Stomach (tissue), 9 donors: ENCODE data around the gene TRAM2. TPM values are rescaled to one million over a fixed set of nuclear protein-coding genes. Genes with fewer than 3 reads are reported as not detected.

Experiments used
- DNase-seq, 2 donors: peaks; one replicate each; pipeline versions ENCODE4 v3.0.0 to v3.0.0-alpha.2; 2013 to 2019
- H3K27ac ChIP-seq, 5 donors: fragments of 200-600 bp in 4 of 5; sonication (generic) in 4 of 5; one replicate each; pipeline ENCODE4 v1.5.1; 2013 to 2019; ENCODE audit warnings: mild to moderate bottlenecking in 1 of 5, moderate library complexity in 1 of 5
- H3K27me3 ChIP-seq, 3 donors: fragments of 200-600 bp; sonication (generic); one replicate each; pipeline ENCODE4 v1.5.1; 2017 to 2019; ENCODE audit warnings: mixed run types in 1 of 3
- H3K36me3 ChIP-seq, 4 donors: fragments of 200-600 bp; sonication (generic); 1 replicate in 3 of 4; 2 replicates in 1 of 4; pipeline ENCODE4 v1.5.1; 2016 to 2019
- H3K4me1 ChIP-seq, 4 donors: fragments of 200-600 bp; sonication (generic); one replicate each; pipeline ENCODE4 v1.5.1; 2016 to 2019
- H3K4me3 ChIP-seq, 4 donors: fragments of 200-600 bp; sonication (generic) in 3 of 4; one replicate each; pipeline ENCODE4 v1.5.1; 2016 to 2019; ENCODE audit warnings: mild to moderate bottlenecking in 1 of 4
- H3K9me3 ChIP-seq, 4 donors: fragments of 200-600 bp; sonication (generic); one replicate each; pipeline ENCODE4 v1.5.1; 2016 to 2019
- EP300 ChIP-seq: sonication (generic); formaldehyde crosslinking; IDR thresholded peaks from one replicate; pipeline ENCODE4 v1.6.1; 2017; ENCODE audit warnings: antibody characterized with exemption
- POLR2A ChIP-seq, 4 donors: fragments of 450-650 bp; IDR thresholded peaks; one replicate each; pipeline ENCODE4 v1.6.1; 2016; ENCODE audit warnings: antibody characterized with exemption in 4 of 4, control low read depth in 2 of 4, mild to moderate bottlenecking in 1 of 4, moderate library complexity in 1 of 4
- POLR2AphosphoS5 ChIP-seq, 3 donors: sonication (generic); formaldehyde crosslinking; IDR thresholded peaks; one replicate each; pipeline ENCODE4 v1.6.1; 2016; ENCODE audit warnings: antibody characterized with exemption in 3 of 3
- WGBS, 5 donors: extraction: QIAGEN DNeasy Blood & Tissue Kit in 3 of 5; methylation state at CpG; one replicate each; pipeline versions ENCODE4 v1.1.5 to v1.1.7; 2013 to 2018; 5-methylcytosine and 5-hydroxymethylcytosine counted together
- intact Hi-C: fragments of 100-400 bp; cut with DNase I; formaldehyde crosslinking; loops from one replicate; pipeline ENCODE4 v1.15.1; 2023; ENCODE audit warnings: low total_unique reads
- polyA plus RNA-seq, 3 donors: library from polyadenylated mRNA; stranded (reverse); fragments of 200-250 nt; gene quantifications; one replicate each; pipeline ENCODE4 v1.2.3, GENCODE V29; 2013
- total RNA-seq, 5 donors: library from RNA; depleted of rRNA; stranded (reverse); fragments of >200 nt; gene quantifications; one replicate each; pipeline versions ENCODE4 v1.1.0 to v1.2.3, GENCODE V29; 2014 to 2016
- TF ChIP-seq, protein P1 (sequence below), 7 experiments: fragments of 450-650 bp in 4 of 7; fragments of 200-600 bp in 3 of 7; sonication (generic) in 3 of 7; IDR thresholded peaks; one replicate each; pipeline ENCODE4 v1.5.1; 2016 to 2019; ENCODE audit warnings: antibody characterized with exemption in 7 of 7, control low read depth in 2 of 7, mild to moderate bottlenecking in 1 of 7
- donor health status: healthy with polysubstance abuse.
- donor health status: Bipolar disorder and iron deficiency.
- donor health status: healthy.

Gene TRAM2
- total and polyA plus RNA-seq, 8 donors, result 1.4 to 14.1 (median 4.3) TPM

GRCh38 chr6:52499026-52499425 lies 77.8 kb downstream of the TRAM2 start:
- intact Hi-C loops, result loop anchor here (10.0 kb wide), 1 partner anchor 74 kb away; the partner anchor contains the start of gene EFHC1
- TF ChIP-seq POLR2AphosphoS5 (IDR thresholded peaks at IDR 0.05) (no peak), POLR2A (IDR thresholded peaks at IDR 0.05) (no peak), EP300 (no peak)
- TF ChIP-seq, protein P1, sequence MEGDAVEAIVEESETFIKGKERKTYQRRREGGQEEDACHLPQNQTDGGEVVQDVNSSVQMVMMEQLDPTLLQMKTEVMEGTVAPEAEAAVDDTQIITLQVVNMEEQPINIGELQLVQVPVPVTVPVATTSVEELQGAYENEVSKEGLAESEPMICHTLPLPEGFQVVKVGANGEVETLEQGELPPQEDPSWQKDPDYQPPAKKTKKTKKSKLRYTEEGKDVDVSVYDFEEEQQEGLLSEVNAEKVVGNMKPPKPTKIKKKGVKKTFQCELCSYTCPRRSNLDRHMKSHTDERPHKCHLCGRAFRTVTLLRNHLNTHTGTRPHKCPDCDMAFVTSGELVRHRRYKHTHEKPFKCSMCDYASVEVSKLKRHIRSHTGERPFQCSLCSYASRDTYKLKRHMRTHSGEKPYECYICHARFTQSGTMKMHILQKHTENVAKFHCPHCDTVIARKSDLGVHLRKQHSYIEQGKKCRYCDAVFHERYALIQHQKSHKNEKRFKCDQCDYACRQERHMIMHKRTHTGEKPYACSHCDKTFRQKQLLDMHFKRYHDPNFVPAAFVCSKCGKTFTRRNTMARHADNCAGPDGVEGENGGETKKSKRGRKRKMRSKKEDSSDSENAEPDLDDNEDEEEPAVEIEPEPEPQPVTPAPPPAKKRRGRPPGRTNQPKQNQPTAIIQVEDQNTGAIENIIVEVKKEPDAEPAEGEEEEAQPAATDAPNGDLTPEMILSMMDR (IDR thresholded peaks at IDR 0.05), result no peak
- peak overlapping the region in 4 of 5 donors; percentile 3 to 55 (median 38) for H3K27ac ChIP-seq

DNA sequence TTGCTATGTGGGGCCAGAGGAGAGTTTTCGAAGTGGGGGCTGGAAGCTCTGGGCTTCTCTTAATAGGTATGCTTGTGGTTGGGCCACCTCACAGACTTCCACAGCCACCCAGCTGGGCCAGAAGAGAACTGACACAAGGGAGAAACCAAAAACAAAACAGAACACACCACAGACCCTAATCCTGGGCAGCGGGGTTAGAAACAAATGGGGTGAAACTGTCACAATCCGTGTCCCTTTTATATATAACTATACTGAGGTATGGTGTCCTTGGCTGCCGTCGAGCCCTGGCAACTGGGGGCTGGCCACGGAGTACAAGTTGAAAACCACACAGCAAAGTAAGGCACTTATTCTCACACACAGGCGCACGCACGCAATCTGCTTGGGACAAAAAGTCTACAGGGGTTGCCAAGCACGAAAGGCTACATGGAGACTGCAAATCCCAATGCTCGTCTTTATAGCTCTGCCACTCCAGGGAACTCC lies 78.3 kb downstream of the TRAM2 start:
- H3K9me3 ChIP-seq, result peaks cover 0 to 5% (median 0%) of the 10 kb centered on the region in 4 donors
- no peak overlapping the region for H3K4me3 ChIP-seq
- H3K36me3 ChIP-seq, result peaks cover 0 to 23% (median 22%) of the 10 kb centered on the region in 4 donors
- no peak for DNase-seq
- H3K4me1 ChIP-seq, result peaks cover 5 to 35% (median 20%) of the 10 kb centered on the region in 4 donors
- WGBS, 5 donors, result 77 to 90% (median 86%) methylated on average over 11 of the region's 11 CpGs
- H3K27ac ChIP-seq, result peak overlapping the region in 4 of 5 donors; percentile 3 to 56 (median 38)
- H3K27me3 ChIP-seq, result no peaks in the 10 kb centered on the region
- no peak for TF ChIP-seq POLR2A (IDR thresholded peaks at IDR 0.05)
- TF ChIP-seq, protein P1 (IDR thresholded peaks at IDR 0.05), result no peak
- no peak for TF ChIP-seq EP300
- no peak for TF ChIP-seq POLR2AphosphoS5 (IDR thresholded peaks at IDR 0.05)
- intact Hi-C loops, result loop anchor here (10.0 kb wide), 1 partner anchor 74 kb away; the partner anchor contains the start of gene EFHC1

More at GRCh38 chr6:52499026-52499425, 77.8 kb downstream of the TRAM2 start:
- Histone ChIP-seq H3K4me3 (no peak overlapping the region), H3K4me1 (peaks cover 10 to 40% (median 25%) of the 10 kb centered on the region in 4 donors), H3K36me3 (peaks cover 0 to 23% (median 22%) of the 10 kb centered on the region in 4 donors), H3K27me3 (no peaks in the 10 kb centered on the region), H3K9me3 (peaks cover 0 to 5% (median 0%) of the 10 kb centered on the region in 4 donors)
- 50 to 87% (median 72%) methylated on average over 1 of the region's 1 CpG for WGBS, 5 donors
- no peak for DNase-seq

- Histone ChIP-seq H3K4me3 (no peak overlapping the region), H3K4me1 (peaks cover 0 to 28% (median 13%) of the 10 kb centered on the region in 4 donors), H3K9me3 (peaks cover 0 to 5% (median 0%) of the 10 kb centered on the region in 4 donors), H3K27ac (peak overlapping the region in 2 of 5 donors; percentile 53 to 56), H3K36me3 (peaks cover 0 to 18% (median 15%) of the 10 kb centered on the region in 4 donors), H3K27me3 (no peaks in the 10 kb centered on the region)
- 65 to 71% (median 67%) methylated on average over 14 of the region's 14 CpGs for WGBS, 5 donors
- DNase-seq, result no peak
- intact Hi-C loops, result loop anchor here (10.0 kb wide), 1 partner anchor 73 kb away; the partner anchor contains the start of gene EFHC1
- TF ChIP-seq POLR2AphosphoS5 (IDR thresholded peaks at IDR 0.05) (no peak), POLR2A (IDR thresholded peaks at IDR 0.05) (no peak), EP300 (no peak)
- TF ChIP-seq, protein P1 (IDR thresholded peaks at IDR 0.05), result no peak
Measured at GRCh38 chr6:52497652-52498408, 79.0 kb downstream of the TRAM2 start.

- Histone ChIP-seq H3K27ac (peak overlapping the region in 1 of 5 donors; percentile 14), H3K27me3 (no peaks in the 10 kb centered on the region), H3K4me3 (no peak overlapping the region), H3K4me1 (peaks cover 0 to 26% (median 11%) of the 10 kb centered on the region in 4 donors), H3K36me3 (peaks cover 0 to 6% (median 3%) of the 10 kb centered on the region in 4 donors), H3K9me3 (peaks cover 0 to 5% (median 0%) of the 10 kb centered on the region in 4 donors)
- intact Hi-C loops, result loop anchor here (10.0 kb wide), 1 partner anchor 72 kb away; the partner anchor contains the start of gene EFHC1
- no peak for DNase-seq
- WGBS, 5 donors, result 85 to 89% (median 87%) methylated on average over 2 of the region's 2 CpGs
- TF ChIP-seq POLR2A (IDR thresholded peaks at IDR 0.05) (no peak), EP300 (no peak)
Measured at GRCh38 chr6:52496631-52497030, 80.2 kb downstream of the TRAM2 start.
